Gastroesophageal sphincter (tissue), 4 donors: ENCODE results near the gene ABI1. TPM values are rescaled to one million over a fixed set of nuclear protein-coding genes. Genes with fewer than 3 reads are reported as not detected.
A peak's percentile ranks its signal among the peaks of the same experiment; 100 is the strongest.

Source experiments
- ATAC-seq: fragments of 150-250 bp; one replicate; pipeline ENCODE4 v1.9.1; 2016; ENCODE audit warnings: mild to moderate bottlenecking, moderate library complexity
- H3K27ac ChIP-seq, 4 donors: fragments of 200-600 bp; sonication (generic) in 3 of 4; 1 replicate in 3 of 4; 2 replicates in 1 of 4; pipeline ENCODE4 v1.5.1; 2016 to 2019
- H3K27me3 ChIP-seq: fragments of 200-600 bp; sonication (generic); one replicate; pipeline ENCODE4 v1.5.1; 2019
- H3K36me3 ChIP-seq, 2 donors: fragments of 200-600 bp; sonication (generic); one replicate each; pipeline ENCODE4 v1.5.1; 2019; ENCODE audit warnings: control low read depth in 1 of 2
- H3K4me1 ChIP-seq, 3 donors: fragments of 200-600 bp; sonication (generic); 1 replicate in 2 of 3; 2 replicates in 1 of 3; pipeline ENCODE4 v1.5.1; 2016 to 2019; ENCODE audit warnings: control low read depth in 2 of 3
- H3K4me3 ChIP-seq, 2 donors: fragments of 200-600 bp; sonication (generic); one replicate each; pipeline ENCODE4 v1.5.1; 2019; ENCODE audit warnings: mild to moderate bottlenecking in 1 of 2, moderate library complexity in 1 of 2
- H3K9me3 ChIP-seq, 3 donors: fragments of 200-600 bp; sonication (generic); one replicate each; pipeline ENCODE4 v1.5.1; 2017 to 2019; ENCODE audit warnings: control low read depth in 2 of 3
- CTCF ChIP-seq, 4 experiments: fragments of 200-600 bp in 2 of 4; fragments of 450-650 bp in 2 of 4; sonication (generic) in 1 of 4; IDR thresholded peaks; one replicate each; pipeline ENCODE4 v1.5.1; 2017 to 2019; ENCODE audit warnings: antibody characterized with exemption in 4 of 4, mild to moderate bottlenecking in 2 of 4, moderate library complexity in 2 of 4
- EP300 ChIP-seq: sonication (generic); formaldehyde crosslinking; IDR thresholded peaks from one replicate; pipeline ENCODE4 v1.6.1; 2017; ENCODE audit warnings: antibody characterized with exemption, mild to moderate bottlenecking
- POLR2A ChIP-seq, 2 donors: fragments of 450-650 bp; IDR thresholded peaks; one replicate each; pipeline ENCODE4 v1.6.1; 2017; ENCODE audit warnings: antibody characterized with exemption in 2 of 2, mild to moderate bottlenecking in 2 of 2, moderate library complexity in 1 of 2
- POLR2AphosphoS5 ChIP-seq: sonication (generic); formaldehyde crosslinking; IDR thresholded peaks from one replicate; pipeline ENCODE4 v1.6.1; 2017; ENCODE audit warnings: antibody characterized with exemption
- WGBS, 2 donors: methylation state at CpG; one replicate each; pipeline ENCODE4 v1.1.5; 2018; ENCODE audit warnings: low coverage in 1 of 2; 5-methylcytosine and 5-hydroxymethylcytosine counted together
- total RNA-seq, 4 donors: library from RNA; depleted of rRNA; stranded (reverse); fragments of >200 nt; gene quantifications; one replicate each; pipeline ENCODE4 v1.1.0, GENCODE V29; 2016

ABI1 gene
- total RNA-seq, 4 donors from 2014 or later = 46.4 to 70.9 (median 50.8) TPM

GRCh38 chr10:26869528-26869927 is 8.8 kb upstream of the ABI1 start:
- ATAC-seq = no peak
- Histone ChIP-seq H3K27me3 (peaks cover 13% of the 10 kb centered on the region), H3K4me3 (no peak overlapping the region), H3K4me1 (no peaks in the 10 kb centered on the region), H3K36me3 (no peaks in the 10 kb centered on the region), H3K9me3 (no peaks in the 10 kb centered on the region), H3K27ac (no peak overlapping the region)
- WGBS, 2 donors = 49 to 70% methylated on average over 6 to 7 of the region's 8 CpGs
- no peak for TF ChIP-seq CTCF (IDR thresholded peaks at IDR 0.05)

DNA sequence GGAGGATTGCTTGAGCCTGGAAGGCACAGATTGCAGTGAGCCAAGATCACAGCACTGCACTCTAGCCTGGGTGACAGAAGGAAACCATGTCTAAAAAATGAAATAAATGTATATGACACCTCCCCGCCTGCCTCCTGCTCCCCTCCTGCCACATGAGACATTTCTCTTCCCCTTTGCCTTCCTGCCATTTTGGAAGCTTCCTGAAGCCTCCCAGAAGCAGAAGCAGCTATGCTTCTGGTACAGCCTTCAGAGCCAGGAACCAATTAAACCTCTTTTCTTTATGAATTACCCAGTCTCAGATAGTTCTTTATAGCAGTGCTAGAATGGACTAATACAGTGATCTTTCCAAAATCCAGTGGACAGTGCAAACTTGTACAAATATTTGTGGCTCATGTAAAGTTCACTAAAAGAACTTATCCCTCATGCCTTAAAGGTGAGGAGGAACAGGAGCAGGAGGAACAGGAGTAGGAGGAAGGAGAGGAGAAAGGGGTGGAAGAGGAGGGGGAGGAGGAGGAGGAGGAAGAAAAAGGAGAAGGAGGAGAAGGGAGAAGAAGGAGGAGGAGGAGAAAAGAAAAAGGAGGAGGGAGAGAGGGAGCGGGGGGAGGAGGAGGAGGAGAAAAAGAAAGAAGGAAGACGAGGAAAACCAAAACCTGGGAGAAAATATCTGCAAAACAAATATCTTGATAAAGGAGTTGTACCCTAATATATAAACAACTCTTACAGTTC is 2.8 kb upstream of the ABI1 start:
- TF ChIP-seq EP300 (no peak), POLR2A (IDR thresholded peaks at IDR 0.05) (no peak), POLR2AphosphoS5 (no peak), CTCF (IDR thresholded peaks at IDR 0.05) (no peak)
- H3K27me3 ChIP-seq = peaks cover 20% of the 10 kb centered on the region

GRCh38 chr10:26861205-26861998 is 644 bp upstream of the ABI1 start:
- H3K27ac ChIP-seq = peak overlapping the region in 1 of 4 donors; percentile 93
- peaks cover 20% of the 10 kb centered on the region for H3K27me3 ChIP-seq
- WGBS, 2 donors = 30 to 47% methylated on average over 14 to 16 of the region's 24 CpGs
- peaks cover 2 to 35% (median 21%) of the 10 kb centered on the region in 3 donors for H3K4me1 ChIP-seq
- TF ChIP-seq CTCF (IDR thresholded peaks at IDR 0.05) (peak; percentile 47 to 88 (median 58)), EP300 (no peak)
- no peaks in the 10 kb centered on the region for H3K36me3 ChIP-seq
- H3K9me3 ChIP-seq = no peaks in the 10 kb centered on the region
- ATAC-seq = no peak
- H3K4me3 ChIP-seq = peak overlapping the region in 1 of 2 donors; percentile 97

More for the DNA sequence above, 2.8 kb upstream of the ABI1 start:
- ATAC-seq = no peak
- Histone ChIP-seq H3K4me1 (peaks cover 2 to 14% (median 8%) of the 10 kb centered on the region in 3 donors), H3K27ac (no peak overlapping the region), H3K9me3 (no peaks in the 10 kb centered on the region), H3K4me3 (no peak overlapping the region), H3K36me3 (no peaks in the 10 kb centered on the region)
- WGBS, 2 donors = 46 to 50% methylated on average over 2 to 3 of the region's 3 CpGs

- ATAC-seq = peak; percentile 52
- H3K27ac ChIP-seq = peak overlapping the region; percentile 79 to 98 (median 94)
- 0% methylated on average over 3 to 8 of the region's 24 CpGs for WGBS, 2 donors
- H3K36me3 ChIP-seq = no peaks in the 10 kb centered on the region
- TF ChIP-seq POLR2AphosphoS5 (peak; percentile 19), EP300 (no peak), POLR2A (IDR thresholded peaks at IDR 0.05) (no peak), CTCF (IDR thresholded peaks at IDR 0.05) (no peak)
- peak overlapping the region; percentile 67 to 97 for H3K4me3 ChIP-seq
- no peaks in the 10 kb centered on the region for H3K9me3 ChIP-seq
- H3K4me1 ChIP-seq = peaks cover 4 to 48% (median 21%) of the 10 kb centered on the region in 3 donors
- H3K27me3 ChIP-seq = peaks cover 20% of the 10 kb centered on the region
Measured at GRCh38 chr10:26860102-26860442, 686 bp downstream of the ABI1 start.
